Measurements from ENCODE around the gene CNGA1.

Gene CNGA1

DNA sequence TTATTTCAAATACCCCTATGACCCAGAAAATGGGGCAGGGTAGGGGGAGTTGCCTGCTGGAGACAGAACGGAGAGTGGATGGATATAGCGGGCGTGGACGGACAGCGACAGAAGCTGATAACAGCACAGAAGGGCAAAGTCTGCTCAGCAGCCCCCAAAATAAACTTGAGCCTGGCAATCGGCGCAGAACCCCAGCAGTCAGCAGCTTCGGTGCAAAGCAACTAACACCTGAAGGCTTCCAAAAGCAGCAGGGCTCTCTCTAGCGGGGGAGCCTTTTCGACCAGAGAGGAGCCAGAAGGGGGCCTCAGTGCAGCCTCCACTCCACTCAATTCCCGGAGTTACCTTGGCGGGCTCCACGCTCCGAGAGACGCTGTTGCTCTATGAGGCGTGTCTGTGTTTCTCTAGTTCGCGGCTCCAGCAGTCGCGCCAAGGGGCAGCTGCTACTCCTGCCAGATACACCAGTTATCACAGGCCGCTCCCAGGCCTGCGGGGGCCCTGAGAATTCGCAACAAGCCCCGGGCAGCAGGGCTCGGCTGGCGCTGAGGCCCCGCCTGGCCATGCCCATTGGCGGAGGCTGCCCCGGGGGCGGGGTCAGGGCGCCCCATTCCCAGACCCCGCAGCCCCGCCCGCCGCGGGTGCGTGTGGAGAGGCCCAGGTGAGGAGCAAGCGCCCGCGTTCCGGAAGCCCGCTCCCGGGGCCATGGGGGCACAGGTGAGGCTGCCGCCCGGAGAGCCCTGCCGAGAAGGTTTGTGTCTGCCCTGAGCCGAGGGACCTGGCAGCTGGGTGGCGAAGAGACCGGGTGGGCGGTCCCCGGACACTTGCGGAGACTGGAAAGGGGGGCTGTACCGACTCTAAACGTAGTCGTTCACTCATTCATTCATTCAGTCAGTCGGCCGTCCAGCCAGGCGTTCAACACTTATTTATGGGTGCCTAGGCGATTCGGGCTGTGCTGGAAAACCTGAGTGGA, at the start of gene CNGA1, which contains the start of gene NIPAL1:
TSS of gene CNGA1 (minus strand) at position 541 of the 967 bp plus-strand sequence. CDS start 63,992 bp downstream, outside the sequence.
TSS of gene NIPAL1 (plus strand) at position 632 of the 967 bp plus-strand sequence. CDS start at position 700, 68 bp downstream.
- peak; percentile 84 for DNase-seq

DNA sequence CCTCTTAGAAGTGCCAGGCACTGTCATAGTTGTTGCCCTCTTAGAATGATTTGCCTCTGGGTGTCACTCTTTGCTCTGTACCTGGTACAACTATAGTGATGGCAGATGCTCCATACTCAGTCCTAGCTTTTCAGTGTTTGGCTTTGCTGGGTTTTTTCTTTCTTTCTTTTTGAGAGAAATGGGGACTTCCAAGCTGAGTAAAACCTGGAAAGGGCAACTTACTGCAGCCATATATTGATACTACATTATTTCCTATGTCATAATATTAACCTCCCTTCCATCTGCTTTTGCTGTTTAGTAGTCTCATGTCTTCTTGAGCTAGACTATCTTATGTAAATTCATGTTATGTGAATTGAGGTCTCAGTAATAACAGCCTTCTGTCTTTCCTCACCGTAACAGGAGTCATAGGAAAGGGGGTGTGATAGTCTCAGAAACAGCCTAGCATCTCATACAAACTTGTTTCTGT, 49.1 kb upstream of the CNGA1 start:
- DNase-seq = no peak

DNA sequence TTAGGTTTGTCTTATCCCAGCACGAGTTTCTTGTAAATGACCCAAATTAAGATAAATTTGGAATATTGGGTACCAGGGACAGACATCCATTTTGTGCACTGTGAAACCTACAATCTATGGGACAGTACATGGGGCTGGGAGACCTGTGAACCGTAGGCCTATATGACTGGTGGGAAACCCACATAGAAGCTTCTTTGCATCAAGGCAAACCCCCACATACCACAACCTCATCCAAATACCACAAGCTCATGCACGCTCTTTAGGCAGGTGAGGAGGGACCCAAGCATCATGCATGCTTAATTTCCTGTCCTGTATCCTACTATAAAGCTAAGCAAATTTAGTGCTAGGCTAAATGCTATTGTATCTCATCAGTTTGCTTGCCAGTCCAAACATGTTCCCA, 47.9 kb upstream of the CNGA1 start:
- DNase-seq = no peak

DNA sequence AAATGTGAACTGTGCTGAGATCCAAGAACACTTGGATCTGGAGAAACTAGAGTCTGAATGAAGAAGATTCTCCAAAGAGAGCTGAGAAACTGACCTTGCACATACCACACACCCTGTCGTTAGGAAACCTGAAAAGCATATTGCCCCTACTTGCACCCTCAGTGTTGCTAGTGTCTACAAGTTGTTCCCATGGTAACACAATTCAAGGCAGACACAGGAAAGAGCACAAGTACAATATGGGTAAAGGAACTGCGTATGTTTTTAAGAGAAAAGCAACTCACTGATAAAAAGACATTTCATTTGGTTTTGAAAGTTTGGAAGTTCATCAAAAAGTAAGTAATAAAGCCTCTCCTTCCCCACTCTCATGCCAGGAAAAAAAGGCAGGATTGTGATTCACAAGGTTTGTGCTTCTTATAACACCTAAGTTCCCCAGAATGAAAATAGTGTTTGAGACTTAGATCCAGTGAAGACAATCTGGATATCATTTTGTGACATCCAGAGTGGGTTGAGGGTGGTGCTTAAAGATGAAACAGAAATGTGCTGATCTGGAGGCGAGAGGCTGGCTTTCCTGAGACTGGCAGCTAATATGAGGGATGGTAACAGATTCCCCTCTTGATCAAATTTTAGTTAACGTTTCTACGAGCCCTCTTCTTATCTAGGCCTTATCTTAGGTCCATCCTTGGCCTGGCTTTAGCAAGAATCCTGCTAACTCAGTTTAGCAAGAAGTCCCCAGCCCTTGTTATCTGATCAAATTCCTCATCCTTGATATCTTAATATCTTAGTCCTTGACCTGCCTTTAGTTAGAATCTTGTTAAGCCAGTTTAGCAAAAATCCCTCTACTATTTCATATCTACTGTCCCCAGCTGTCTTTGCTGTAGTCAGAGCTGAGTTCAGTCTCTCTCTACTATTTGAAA, 42.4 kb upstream of the CNGA1 start:
- DNase-seq = no peak

DNA sequence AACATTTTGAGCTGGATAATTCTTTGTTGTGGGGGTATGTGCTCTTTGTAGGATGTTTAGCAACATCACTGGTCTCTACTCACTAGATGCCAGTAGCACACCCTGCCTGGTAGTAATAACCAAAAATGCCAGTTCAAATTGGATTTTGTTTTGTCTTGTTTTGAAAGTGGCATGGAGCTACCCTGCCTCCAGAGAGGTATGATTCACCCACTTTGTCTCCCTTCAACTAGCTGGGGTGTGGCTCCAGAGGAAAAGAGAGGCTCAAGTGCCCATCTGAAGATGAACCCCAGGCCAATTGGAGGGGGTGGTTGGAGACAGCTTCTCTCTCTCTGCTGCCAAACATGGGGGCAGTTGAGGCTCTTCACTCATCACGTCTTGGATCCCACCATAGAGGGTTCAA, 34.6 kb upstream of the CNGA1 start:
- DNase-seq = no peak

DNA sequence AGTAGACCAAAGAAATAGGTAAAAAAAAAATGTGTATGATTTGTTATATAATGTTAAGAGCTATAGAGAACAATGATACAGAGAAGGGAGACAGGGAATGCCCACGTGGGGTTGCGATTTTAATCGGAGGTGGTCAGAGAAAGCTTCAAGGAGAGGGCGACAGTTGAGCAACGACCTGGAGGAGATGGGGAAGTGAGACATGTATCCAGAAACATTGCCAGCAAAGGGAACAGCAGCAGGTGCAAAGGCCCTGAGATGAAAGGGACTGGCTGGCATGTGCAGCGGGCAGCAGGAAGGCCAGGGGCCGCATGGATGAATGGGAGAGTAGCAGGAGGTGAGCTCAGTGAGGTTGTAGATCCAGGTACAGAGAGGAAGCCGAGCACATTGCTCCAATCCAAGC, 33.0 kb upstream of the CNGA1 start:
- DNase-seq = no peak

DNA sequence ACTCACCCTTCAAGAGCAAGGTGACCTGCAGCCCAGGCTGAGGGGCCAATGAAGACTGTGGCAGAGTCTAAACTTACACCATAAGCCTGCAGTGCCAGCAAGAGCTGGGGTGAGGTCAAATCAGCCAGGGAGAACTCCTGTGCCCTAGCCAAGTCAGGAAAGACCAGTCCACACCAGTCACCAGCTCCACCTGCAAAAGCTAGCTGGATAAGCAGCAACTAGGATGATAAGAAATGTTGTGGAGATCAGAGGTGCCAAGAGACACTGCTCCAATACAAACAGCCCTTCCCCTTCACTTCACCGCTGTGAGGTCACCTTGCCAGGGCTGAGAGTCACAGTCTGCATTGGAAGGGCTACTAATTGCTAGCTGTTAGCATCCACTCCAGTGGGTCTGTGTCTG, 31.4 kb upstream of the CNGA1 start:
- no peak for DNase-seq

DNA sequence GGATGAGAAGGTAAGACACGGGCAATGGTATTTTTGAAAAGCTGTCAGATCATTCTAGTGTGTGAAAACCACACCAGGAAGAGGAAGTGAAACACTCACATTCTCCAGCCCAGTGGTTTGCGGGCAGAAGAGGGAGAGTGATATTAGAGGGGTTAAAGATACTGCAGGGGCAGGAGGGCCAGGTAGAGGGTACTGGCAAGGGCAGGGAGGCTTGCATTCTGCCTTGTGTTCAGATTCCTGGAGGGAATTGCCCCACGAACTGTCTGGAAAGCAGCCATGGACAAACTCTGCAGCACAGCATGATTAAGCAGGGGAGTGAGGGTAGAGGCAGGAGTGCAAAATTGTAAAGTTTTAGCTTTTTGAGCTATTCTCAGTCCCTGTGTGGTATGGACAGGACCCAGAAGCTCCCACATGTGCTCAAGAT, 31.0 kb upstream of the CNGA1 start:
- DNase-seq = no peak

DNA sequence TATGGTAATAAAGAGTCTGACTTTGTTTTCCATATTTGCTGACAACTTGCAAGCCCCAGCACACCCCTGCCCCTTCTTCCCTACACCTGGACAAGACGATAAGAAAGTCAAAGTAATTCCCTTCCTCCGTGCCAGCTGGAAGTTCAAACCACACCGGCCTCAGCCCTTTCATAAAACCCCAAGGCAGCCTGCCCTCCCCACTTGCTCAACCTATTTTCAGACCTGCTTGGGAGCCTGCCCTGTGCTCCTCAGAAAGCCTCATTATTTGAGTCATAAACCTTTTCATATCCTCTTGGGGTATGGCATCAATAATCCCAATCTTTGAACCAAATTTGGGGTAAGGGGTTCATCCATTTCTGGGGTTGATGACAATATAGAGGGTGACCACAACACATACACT, 29.6 kb upstream of the CNGA1 start:
- DNase-seq = no peak

DNA sequence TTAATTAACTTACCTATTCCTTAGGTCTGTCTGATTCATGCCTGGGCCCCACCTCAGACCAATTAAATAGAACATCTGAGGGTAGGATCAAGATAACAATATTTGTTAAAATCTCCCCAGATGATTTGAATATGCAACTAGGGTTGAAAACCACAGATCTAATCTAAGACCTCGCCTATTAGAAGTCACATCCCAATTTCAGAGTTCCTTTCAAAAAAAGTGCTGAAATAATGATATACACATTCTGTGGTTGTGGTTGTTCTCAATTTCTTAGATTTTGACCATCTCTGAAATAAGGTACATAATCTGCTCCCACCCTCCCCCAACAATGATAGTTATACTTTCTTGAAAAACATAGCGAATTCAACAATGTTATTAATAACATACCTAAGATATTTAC, 27.8 kb upstream of the CNGA1 start:
- no peak for DNase-seq

DNA sequence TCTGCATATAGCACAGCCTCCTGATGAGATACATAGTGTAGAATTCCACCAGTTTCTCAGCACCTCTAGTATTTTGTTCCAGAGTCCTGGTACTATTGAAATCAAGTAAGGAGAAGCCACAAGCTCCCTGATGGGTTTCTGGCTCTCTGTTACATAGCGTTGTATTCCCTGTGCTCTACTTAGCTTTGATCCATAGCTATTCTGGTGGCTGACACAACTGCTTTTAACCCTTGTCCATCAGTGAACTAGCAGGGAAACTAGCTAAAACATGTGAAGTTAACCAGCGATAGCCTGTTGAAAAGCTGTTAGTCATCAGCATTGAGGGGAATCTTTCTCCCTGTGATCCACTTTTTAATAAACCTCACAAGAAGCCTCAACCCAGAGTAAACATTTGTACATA, 27.0 kb upstream of the CNGA1 start:
- DNase-seq = no peak

DNA sequence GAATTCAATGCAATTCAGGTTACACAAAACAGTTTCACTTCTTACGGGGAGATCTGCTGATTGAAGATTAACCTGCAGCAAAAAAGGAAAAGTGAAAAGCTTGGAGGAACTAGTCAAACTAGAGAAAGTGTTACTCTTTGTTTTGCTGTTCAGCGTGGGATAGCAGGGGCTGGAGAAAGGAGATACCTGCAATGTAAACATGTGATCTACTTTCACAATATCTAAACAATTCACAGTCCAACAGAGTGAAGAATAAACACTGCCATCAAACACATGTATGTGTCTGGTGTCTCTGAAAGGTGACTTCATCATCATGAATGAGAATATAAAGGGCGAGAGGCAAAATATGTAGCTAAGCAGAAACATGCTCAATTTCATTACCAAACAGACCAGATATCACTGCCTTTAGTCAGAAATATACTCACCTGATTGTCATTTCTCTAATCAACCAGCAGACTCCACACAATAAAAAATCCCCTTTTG, 26.5 kb upstream of the CNGA1 start:
- no peak for DNase-seq

DNA sequence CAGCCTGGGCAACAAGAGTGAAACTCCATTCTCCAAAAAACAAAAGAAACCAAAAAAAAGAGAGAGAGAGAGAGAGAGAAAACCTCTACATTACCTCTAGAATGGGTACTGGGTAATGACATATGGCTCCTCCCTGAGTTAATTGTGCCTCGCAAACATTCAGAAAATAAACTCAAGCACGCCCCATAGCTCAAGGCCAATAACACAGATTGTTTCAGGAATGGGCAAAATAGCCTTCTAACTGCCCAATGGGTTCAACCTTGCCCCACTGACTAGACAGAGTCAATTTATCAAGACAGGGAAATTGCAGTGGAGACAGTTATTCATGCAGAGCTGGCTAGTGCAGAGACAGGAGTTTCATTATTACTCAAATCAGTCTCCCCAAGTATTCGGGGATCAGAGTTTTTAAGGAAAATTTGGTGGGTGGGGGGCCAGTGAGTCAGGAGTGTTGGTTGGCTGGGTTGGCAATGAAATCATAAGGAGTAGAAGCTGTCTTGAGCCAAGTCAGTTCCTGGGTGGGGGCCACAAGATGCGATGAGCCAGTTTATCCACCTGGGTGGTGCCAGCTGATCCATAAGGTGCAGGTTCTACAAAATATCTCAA, 25.2 kb upstream of the CNGA1 start:
- no peak for DNase-seq

DNA sequence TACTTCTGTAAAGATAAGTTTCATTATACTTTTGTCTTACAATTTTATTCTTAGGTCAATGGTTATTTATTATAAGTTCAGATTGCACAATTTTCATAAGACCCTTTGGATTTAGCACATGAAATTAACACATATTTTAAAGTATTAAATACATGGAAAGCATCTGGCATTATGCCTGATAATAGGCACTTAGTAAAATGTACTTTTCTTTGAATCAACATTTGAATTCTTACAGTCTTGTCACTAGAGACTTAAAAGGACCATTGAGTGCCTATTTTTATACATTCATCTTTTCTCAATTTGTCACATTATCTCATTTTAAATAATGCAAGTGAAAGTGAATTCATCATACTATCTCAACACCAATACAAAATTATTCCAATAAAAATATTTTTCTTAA, 23.1 kb upstream of the CNGA1 start:
- no peak for DNase-seq

DNA sequence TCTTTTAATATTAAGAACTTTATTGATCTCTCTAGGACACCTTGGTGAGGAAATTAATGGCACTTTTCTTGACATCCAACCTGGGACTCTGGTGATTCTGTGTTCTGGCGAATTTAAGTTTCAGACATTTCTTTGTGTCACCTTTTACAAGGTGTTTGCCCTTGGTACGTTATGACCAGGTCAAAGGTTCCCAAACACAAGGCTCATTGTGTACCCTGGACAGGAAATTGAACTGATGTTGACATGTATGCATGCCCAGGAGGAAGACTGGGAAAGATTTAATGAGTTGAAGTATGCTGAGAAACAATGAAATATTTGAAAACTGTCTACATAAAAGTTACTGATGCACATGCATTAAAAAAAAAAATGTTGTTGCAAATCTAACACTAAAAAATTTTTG, 22.2 kb upstream of the CNGA1 start:
- no peak for DNase-seq

DNA sequence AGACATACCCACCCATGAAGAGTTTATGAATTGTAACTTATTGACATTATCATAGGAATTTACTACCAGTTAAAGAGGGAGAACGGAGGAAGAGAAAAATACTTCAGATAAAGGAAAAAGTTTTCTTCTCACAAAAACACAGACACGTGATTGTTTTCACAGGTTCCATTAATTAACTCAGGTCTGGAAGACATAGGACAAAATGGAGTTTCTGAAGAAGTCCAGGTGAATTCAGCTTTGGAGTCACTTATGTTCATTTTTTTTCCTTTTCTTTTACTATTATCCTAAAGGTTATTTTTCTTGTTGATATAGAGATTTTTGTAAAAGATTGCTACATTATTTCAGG, 20.6 kb upstream of the CNGA1 start:
- DNase-seq = no peak

DNA sequence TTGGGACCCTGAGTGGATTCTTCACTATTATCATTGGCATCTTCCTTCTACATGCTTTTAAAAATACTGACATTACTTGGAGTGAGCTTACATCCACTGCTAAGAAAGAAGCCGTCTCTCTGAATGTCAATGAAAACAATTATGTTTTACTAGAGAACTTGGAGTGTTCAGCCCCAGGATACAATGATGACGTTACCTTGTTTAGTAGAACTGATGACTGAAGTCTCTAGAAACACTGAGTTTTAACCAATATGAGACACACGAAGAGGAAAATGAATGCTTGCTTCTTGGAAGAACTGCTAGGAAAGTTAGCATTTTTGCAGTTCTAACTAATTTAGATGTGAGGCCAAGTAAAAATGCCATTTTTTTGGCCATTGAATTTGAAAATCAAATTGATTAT, 19.5 kb upstream of the CNGA1 start:
- no peak for DNase-seq

DNA sequence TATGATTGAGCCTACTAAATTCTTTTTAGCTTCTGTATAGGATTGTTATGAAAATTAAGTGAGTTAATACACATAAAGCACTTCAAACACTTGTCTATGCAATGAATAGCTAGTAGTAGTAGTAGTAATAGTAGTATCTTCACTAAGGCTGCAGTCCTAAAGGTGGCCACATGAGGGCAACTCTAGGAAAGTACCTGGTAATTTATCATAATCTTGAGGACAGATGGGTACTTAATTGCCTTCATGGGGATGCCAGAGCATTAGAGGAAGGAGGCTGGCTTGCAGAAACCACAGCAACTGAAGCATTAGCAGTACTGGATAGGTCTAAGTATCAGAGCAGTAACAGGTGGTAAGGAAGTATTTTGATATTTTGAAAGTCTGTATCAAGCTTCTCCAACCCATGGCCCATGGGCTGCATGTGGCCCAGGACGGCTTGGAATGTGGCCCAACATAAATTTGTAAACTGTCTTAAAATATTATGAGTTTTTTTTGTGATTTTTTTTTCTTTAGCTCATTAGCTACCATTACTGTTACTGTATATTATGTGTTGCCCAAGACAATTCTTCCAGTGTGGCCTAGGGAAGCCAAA, 17.4 kb upstream of the CNGA1 start:
- DNase-seq = peak; percentile 26

DNA sequence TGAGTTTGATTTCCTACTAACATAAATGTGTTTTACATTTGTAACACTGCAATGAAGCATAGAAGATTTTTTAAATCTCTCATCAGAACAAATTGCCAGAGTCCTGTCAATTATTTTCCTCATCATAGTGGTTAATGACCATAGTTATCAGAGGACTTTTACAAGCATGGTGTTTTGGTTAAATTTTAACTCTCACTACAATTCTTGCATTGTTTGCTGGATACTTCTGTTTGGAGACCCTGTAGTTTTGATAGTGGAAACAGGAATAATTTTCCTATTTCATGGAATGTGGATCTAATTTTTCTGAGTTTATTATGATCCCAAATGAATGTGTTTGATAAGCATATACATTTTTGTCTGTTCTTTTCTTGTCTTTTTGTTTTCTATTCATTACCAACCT, 16.9 kb upstream of the CNGA1 start:
- no peak for DNase-seq

DNA sequence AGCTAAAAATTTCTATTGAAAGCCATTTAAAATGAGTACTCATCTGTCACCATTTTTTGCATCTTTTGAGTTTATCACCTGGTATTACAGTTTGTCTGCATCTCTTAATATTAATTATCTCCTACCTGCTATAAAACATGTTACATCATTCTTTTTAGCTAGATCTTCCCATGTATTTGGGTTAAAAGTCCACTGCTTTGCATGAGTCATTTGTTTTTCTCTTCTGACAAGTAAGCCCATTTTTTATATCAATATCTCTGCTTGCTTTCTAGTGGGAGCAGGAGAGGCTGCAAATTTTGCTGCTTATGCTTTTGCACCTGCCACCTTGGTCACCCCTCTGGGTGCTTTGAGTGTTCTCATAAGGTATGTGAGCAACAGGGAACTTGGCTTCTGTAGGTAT, 16.2 kb upstream of the CNGA1 start:
- DNase-seq = no peak

DNA sequence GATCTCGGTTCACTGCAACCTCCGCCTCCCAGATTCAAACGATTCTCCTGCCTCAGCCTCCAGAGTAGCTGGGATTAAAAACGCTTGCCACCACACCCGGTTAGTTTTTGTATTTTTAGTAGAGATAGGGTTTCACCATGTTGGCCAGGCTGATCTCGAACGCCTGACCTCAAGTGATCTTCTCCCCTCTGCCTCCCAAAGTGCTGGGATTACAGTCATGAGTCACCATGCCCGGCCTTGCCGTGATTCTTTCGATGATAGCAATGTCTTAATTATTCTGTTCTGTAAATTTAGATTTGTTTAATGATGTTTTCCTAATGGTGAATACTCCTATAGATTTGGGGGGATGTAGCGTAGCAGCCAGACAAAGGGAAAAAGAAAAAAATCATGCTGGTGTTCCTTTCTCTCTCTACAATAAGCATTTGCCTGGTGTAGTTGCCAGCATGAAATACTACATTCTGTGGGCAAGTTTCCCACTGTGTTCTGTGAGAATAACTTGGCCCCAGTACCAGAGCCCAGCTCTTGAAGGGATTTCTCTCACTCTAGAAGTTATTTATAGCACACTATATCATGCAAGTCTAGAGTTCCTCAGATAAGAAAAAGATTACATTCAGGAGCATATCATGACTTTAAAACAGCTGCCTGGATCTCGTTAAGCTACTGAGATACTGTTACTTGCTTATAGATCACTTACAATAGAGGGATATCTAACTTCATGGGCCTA, 15.5 kb upstream of the CNGA1 start:
- no peak for DNase-seq

DNA sequence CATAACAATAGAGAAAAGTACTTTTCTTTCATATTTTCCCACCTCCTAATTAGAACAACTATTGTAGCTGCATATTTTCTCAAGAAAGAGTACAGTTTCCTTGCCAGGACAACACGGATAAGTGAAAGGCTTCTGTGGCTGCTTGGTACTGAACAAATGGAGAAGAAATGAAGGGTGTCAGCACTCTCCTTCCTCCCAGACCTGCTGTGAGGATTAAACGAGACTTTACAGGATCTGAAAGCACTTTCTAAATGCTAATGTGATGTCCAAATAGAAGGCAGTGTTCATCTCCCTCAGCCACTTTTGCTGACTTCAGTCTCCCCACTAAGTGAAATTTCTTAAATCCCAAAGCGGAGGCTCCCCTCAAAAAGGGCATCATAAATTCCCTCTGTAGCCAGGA, 14.0 kb upstream of the CNGA1 start:
- no peak for DNase-seq
